K562 treated with DMSO at 1 percent for 48 hours (cell line): ENCODE data around the gene TMEM231. TPM values are rescaled to one million over a fixed set of nuclear protein-coding genes. Genes with fewer than 3 reads are reported as not detected.

Source experiments
- total RNA-seq: library from RNA; unstranded; fragments of 300-600 nt; gene quantifications from 2 replicates; pipeline ENCODE4 v1.2.3, GENCODE V29; 2022; ENCODE audit warnings: low replicate concordance; ENCODE audit errors: extremely low read depth

The TMEM231 gene, protein sequence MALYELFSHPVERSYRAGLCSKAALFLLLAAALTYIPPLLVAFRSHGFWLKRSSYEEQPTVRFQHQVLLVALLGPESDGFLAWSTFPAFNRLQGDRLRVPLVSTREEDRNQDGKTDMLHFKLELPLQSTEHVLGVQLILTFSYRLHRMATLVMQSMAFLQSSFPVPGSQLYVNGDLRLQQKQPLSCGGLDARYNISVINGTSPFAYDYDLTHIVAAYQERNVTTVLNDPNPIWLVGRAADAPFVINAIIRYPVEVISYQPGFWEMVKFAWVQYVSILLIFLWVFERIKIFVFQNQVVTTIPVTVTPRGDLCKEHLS
- not detected in 2 replicates for total RNA-seq

DNA sequence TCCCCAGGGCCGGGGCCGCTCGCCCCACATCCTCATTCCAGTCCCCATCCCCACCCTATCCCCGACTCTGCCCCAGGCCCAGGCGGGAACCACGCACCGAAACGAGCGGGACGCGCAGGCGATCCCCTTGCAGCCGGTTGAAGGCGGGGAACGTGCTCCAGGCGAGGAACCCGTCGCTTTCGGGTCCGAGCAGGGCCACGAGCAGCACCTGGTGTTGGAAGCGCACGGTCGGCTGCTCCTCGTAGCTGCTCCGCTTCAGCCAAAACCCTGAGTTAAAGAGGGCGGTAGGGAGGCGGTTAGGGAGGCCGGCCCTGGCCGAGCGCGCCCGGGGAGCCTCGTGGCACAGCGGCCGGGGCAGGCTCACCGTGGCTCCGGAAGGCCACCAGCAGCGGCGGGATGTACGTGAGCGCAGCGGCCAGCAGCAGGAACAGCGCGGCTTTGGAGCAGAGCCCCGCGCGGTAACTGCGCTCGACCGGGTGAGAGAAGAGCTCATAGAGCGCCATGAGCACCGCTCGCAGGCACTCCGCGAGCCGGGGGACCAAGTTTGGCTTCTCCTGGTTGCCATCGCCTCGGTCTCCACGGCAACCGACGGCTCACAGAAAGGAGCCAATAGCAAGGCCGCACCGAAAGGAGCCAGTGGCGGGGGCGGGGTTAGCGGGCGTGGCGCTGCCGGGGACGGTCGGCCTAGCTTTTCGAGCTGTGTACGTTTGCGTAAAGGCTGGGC is at the start of gene TMEM231:
Gene TMEM231 (minus strand): TSS at position 546 of the 724 bp plus-strand sequence. CDS start 43 bp downstream, at position 503.

GRCh38 chr16:75566040-75566757 is 10.1 kb upstream of the TMEM231 start, which contains the start of gene GABARAPL2:
Gene GABARAPL2, plus strand, starts transcription at chr16:75566379. Its CDS starts 108 bp downstream, at chr16:75566487.

DNA sequence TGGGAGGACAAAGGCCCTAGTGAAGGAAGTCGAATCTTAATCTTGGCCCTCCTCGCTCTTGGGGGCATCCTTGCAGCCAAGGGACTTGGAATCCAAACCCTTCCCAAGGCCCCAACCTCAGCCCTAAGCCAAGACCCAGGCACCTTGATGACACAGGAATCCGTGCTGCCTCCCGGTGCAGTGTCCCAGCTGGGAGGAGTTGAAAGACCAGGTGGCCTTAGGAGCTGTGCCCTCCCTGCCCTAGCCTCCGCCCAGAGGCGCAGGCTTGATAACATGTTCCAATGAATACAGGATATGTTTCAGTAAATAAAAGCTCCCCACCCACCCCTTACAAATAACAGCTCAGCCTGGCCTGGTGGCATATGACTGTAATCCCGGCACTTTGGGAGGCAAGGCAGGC is 20.2 kb downstream of the TMEM231 start, which contains the start of gene CHST5:
Gene CHST5 (minus strand): TSS at position 208 of the 400 bp plus-strand sequence. CDS start 5,724 bp downstream, outside the sequence.

GRCh38 chr16:75495076-75495674 is 60.9 kb downstream of the TMEM231 start, which contains the start of gene CHST6:
Gene CHST6, minus strand, starts transcription at chr16:75495441. Its CDS starts 15,613 bp downstream, at chr16:75479828.

Other genes with a start within 250 kb of the TMEM231 start
- gene CFDP1, start 122.7 kb downstream of the TMEM231 start, total RNA-seq: not detected in 2 replicates
- not detected in 2 replicates for gene TMEM170A, start 91.6 kb downstream of the TMEM231 start, total RNA-seq
- gene CHST6, start 60.8 kb downstream of the TMEM231 start, total RNA-seq: not detected in 2 replicates
- gene CHST5, start 20.1 kb downstream of the TMEM231 start, total RNA-seq: not detected in 2 replicates
- not detected in 2 replicates for gene GABARAPL2, start 10.1 kb upstream of the TMEM231 start, total RNA-seq
- not detected in 2 replicates for gene ADAT1, start 67.0 kb upstream of the TMEM231 start, total RNA-seq
- not detected in 2 replicates for gene KARS1, start 91.4 kb upstream of the TMEM231 start, total RNA-seq
- gene TERF2IP, start 91.5 kb upstream of the TMEM231 start, total RNA-seq: not detected in 2 replicates
- gene CPHXL2, start 120.8 kb upstream of the TMEM231 start, total RNA-seq: not detected in 2 replicates
- gene DUXB, start 145.2 kb upstream of the TMEM231 start, total RNA-seq: not detected in 2 replicates
- not detected in 2 replicates for gene CPHXL, start 170.2 kb upstream of the TMEM231 start, total RNA-seq